ENCODE data around the gene CFLAR.
"Not testable (repeated sequence)": the region's sequence is repeated elsewhere in the genome, so short reads cannot be mapped to it uniquely, and the experiment has no call there.

Gene CFLAR

DNA sequence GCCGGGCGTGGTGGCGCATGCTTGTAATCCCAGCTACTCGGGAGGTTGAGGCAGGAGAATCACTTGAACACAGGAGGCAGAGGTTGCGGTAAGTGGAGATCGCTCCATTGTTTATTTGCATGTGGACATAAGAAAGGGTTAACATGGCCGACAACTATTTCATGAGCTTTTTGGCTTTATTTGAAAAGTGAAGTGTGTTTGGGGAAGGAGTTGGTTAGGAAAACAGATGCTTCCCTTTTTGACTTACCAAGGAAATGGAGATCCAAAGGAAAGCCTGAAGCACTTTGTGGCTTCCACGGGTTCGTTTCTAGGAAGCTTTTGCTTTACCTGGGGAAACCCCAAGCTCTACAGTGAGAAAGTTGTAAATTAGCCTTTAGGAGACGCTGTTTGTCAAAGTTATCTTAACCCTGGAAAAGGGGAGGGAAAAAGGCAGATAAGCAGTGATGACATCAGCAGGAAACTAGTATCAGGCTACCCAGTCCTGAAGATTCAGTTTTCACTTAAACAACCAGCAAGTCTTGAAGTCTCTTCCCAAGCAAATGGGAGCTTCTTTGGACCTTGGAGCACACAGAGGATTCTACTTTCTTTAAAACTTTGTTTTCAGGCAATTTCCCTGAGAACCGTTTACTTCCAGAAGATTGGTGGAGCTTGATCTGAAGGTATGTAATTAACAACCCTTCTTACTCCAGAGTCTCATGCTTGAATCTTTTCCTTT, 66.8 kb downstream of the CFLAR start, which contains the start of gene CASP10:
CASP10 (plus strand) TSS at position 492 of the 715 bp plus-strand sequence. CDS start 2,637 bp downstream, outside the sequence.
- peak; percentile 56 for TF ChIP-seq CTCF (IDR thresholded peaks at IDR 0.05; ENCODE audit: borderline replicate concordance, insufficient read depth, low read depth, low read length)
- peak within 1 kb of the TSS; percentile 60 for H3K4me3 ChIP-seq (ENCODE audit: low read depth, low read length)

GRCh38 chr2:201183365-201183727, 67.4 kb downstream of the CFLAR start:
- TF ChIP-seq CTCF (IDR thresholded peaks at IDR 0.05; ENCODE audit: borderline replicate concordance, insufficient read depth, low read depth, low read length): no peak
- peak overlapping the region; percentile 60 for H3K4me3 ChIP-seq (ENCODE audit: low read depth, low read length)

GRCh38 chr2:201183835-201184234, 67.9 kb downstream of the CFLAR start:
- peak overlapping the region; percentile 17 for H3K4me3 ChIP-seq (ENCODE audit: low read depth, low read length)

- H3K4me3 ChIP-seq (ENCODE audit: low read depth, low read length): not testable (repeated sequence)
Observed at GRCh38 chr2:201184248-201184647, 68.3 kb downstream of the CFLAR start.

GRCh38 chr2:201185863-201186262, 69.9 kb downstream of the CFLAR start:
- TF ChIP-seq CTCF (IDR thresholded peaks at IDR 0.05; ENCODE audit: borderline replicate concordance, insufficient read depth, low read depth, low read length): no peak
- no peak overlapping the region for H3K4me3 ChIP-seq (ENCODE audit: low read depth, low read length)

GRCh38 chr2:201186982-201187381, 71.0 kb downstream of the CFLAR start:
- no peak for TF ChIP-seq CTCF (IDR thresholded peaks at IDR 0.05; ENCODE audit: borderline replicate concordance, insufficient read depth, low read depth, low read length)
- H3K4me3 ChIP-seq (ENCODE audit: low read depth, low read length): no peak overlapping the region

DNA sequence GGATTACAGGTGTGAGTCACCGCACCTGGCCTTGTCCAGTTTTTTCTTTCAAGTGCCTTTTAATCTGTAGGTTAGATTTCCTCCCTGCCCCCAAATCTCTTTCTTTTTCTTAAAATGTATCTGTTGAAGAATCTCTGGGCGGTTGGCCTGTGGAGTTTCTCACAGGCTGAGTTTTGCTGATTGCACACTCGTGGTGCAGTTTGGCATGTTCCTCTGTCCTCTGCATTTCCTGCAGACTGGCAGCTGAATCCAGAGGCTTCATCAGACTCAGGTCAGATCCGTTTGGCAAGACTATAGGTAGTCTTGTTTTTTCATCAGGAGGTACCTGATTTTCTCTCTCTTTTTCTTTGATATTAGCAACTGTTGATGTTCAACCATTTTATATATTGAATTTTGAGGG, 72.5 kb downstream of the CFLAR start:
- no peak overlapping the region for H3K4me3 ChIP-seq (ENCODE audit: low read depth, low read length)
- TF ChIP-seq CTCF (IDR thresholded peaks at IDR 0.05; ENCODE audit: borderline replicate concordance, insufficient read depth, low read depth, low read length): no peak

DNA sequence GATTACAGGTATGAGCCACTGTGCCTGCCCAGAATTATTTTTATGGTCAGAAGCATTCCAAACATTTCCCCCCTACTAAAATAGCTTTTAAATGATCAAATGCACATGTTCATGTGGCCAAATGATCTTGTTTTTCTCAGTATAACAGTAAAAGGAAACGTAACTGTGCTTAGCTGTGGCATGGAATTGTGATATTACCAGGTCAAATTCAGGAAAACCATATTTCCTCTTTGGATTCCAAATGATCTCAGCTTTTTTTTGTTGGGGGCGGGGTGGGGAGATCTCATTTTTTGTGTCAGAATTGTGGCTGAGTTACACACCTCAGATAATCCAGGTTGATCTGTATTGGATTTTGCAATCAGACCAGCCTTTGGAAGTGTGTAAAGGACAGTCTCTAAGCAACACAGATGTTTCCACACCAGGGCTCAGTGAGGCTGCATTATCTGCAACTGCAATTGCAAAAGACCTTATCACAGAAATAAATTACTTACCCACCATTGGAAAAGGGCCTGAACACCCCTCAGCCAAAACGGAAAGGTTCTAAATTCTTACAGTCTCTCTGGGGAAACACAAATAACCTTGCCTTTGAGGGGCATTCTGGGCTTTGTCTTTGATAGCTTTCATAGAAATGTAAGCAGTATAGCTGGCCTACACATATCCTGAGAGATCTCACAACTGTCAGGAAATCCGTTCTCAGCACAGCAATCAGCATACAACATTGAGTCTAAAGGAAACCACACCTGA, 75.3 kb downstream of the CFLAR start:
- H3K4me3 ChIP-seq (ENCODE audit: low read depth, low read length): no peak overlapping the region
- no peak for TF ChIP-seq CTCF (IDR thresholded peaks at IDR 0.05; ENCODE audit: borderline replicate concordance, insufficient read depth, low read depth, low read length)

Measured in GM12875 (cell line).